ENCODE results near the gene MED12L.

The MED12L gene

DNA sequence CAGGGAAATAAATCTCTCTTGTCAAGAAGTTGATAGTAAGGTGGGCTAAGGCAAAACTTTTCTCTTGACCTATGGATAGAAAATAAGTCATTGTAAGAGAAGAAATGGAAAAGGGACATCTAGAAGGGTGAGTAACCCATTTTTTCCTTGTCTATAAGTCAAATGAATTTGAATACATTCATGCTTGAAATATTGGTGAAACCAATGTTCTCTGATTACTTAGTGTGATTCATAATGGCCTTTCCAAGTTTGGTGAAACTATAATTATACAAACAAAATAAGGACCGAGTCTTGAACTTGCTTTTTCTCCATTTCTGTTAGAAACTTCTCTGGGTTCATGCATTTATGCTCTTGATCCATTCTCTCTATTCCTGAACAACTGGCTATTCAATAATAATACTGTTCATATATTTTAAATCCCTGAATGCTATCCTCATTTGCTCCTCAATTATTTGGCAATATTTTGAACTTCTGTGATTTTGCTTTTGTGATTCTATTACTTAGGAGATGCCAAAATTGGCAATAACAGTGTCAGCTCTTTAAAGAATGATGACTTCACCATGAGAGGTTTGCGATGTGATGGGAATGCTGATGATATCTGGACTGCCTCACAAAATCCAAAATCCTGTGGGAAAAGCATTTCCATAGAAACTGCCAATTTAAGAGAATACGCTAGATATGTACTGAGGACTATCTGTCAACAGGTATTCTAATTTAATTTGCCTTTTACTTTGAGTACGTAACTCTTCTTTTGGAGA lies 286.8 kb downstream of the MED12L start:
- H3K36me3 ChIP-seq (ENCODE audit: control insufficient read depth in 2 of 2, insufficient read depth in 1 of 2, low read length in 2 of 2) = peaks cover 0 to 12% of the 10 kb centered on the region in 2 experiments; a peak in 1 of 3 replicates
- no peak overlapping the region for H3K4me3 ChIP-seq (ENCODE audit: low read depth, low read length)
- H3K9me3 ChIP-seq (ENCODE audit: control insufficient read depth, insufficient read depth, low read depth, low read length) = no peaks in the 10 kb centered on the region
- ChIA-PET CTCF (no interaction called here), POLR2A (no interaction called here)
- no peak overlapping the region for H3K27ac ChIP-seq (ENCODE audit: extremely low read depth, low read depth, low read length)
- no peak for TF ChIP-seq MEIS1 (CRISPR knock-in tag; IDR thresholded peaks at IDR 0.05; ENCODE audit: borderline replicate concordance)
- TF ChIP-seq, protein P1, sequence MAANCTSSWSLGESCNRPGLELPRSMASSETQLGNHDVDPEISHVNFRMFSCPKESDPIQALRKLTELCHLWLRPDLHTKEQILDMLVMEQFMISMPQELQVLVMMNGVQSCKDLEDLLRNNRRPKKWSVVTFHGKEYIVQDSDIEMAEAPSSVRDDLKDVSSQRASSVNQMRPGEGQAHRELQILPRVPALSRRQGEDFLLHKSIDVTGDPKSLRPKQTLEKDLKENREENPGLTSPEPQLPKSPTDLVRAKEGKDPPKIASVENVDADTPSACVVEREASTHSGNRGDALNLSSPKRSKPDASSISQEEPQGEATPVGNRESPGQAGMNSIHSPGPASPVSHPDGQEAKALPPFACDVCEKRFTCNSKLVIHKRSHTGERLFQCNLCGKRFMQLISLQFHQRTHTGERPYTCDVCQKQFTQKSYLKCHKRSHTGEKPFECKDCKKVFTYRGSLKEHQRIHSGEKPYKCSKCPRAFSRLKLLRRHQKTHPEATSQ (tag by site-specific recombination; IDR thresholded peaks at IDR 0.05) = no peak
- TF ChIP-seq SCRT2 (tag by site-specific recombination; IDR thresholded peaks at IDR 0.05) = no peak
- TF ChIP-seq ZNF311 (tag by site-specific recombination; IDR thresholded peaks at IDR 0.05; ENCODE audit: borderline replicate concordance) = no peak
- no peak for TF ChIP-seq ZFP41 (tag by site-specific recombination; IDR thresholded peaks at IDR 0.05; ENCODE audit: borderline replicate concordance)
- no peak for TF ChIP-seq YY1 (tag by site-specific recombination; IDR thresholded peaks at IDR 0.05)
- TF ChIP-seq, protein P2, sequence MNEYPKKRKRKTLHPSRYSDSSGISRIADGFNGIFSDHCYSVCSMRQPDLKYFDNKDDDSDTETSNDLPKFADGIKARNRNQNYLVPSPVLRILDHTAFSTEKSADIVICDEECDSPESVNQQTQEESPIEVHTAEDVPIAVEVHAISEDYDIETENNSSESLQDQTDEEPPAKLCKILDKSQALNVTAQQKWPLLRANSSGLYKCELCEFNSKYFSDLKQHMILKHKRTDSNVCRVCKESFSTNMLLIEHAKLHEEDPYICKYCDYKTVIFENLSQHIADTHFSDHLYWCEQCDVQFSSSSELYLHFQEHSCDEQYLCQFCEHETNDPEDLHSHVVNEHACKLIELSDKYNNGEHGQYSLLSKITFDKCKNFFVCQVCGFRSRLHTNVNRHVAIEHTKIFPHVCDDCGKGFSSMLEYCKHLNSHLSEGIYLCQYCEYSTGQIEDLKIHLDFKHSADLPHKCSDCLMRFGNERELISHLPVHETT (tag by site-specific recombination; IDR thresholded peaks at IDR 0.05) = no peak
- no peak for TF ChIP-seq ZNF2 (tag by site-specific recombination; IDR thresholded peaks at IDR 0.05)
- TF ChIP-seq KLF8 (tag by site-specific recombination; IDR thresholded peaks at IDR 0.05) = no peak
- H3K4me1 ChIP-seq (ENCODE audit: control insufficient read depth, insufficient read depth, low read length) = no peaks in the 10 kb centered on the region

DNA sequence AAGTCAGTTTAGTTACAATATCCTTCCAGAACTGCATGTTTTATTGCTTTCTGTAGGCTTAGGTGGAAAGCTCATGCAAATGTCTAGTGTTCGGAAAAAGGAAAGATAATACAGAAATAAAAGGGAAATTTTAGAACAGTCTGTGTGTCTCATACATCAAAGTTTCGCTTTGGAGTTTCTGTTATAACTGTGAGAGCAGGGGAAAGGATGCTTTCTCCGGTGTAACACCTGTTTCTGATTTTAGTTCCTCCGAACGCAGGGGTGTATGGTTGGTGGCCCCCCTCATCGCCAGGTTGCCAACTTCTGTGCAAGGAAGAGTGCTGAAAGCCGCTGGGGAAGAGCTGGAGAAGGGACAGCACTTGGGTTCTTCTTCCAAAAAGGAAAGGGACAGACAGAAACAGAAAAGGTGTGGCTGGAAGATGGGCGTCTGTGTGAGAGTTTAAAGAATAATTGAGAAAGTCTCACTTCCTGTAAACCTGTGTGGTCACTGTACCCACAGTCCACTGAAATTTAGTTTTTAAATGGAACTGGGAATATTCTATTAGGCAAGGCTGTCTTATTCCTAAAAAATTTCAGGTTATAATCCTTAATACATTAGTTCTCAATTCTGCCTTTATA lies 292.4 kb downstream of the MED12L start:
- CTCF ChIA-PET = interaction anchor here (1.4 to 1.5 kb wide), 2 partner anchors 10 to 150 kb away, joined by 3 to 4 read pairs; no protein-coding TSS in a partner anchor
- H3K36me3 ChIP-seq (ENCODE audit: control insufficient read depth in 2 of 2, insufficient read depth in 1 of 2, low read length in 2 of 2) = peaks cover 0 to 17% of the 10 kb centered on the region in 2 experiments; a peak in 1 of 3 replicates
- POLR2A ChIA-PET = no interaction called here
- TF ChIP-seq ZNF571 (tag by site-specific recombination; IDR thresholded peaks at IDR 0.05) = no peak
- TF ChIP-seq PRDM1 (tag by site-specific recombination; IDR thresholded peaks at IDR 0.05) = peak; percentile 9; the same call in 1 of the 2 replicates
- no peak overlapping the region for H3K4me3 ChIP-seq (ENCODE audit: low read depth, low read length)
- no peaks in the 10 kb centered on the region for H3K9me3 ChIP-seq (ENCODE audit: control insufficient read depth, insufficient read depth, low read depth, low read length)
- no peak overlapping the region for H3K27ac ChIP-seq (ENCODE audit: extremely low read depth, low read depth, low read length)
- no peaks in the 10 kb centered on the region for H3K4me1 ChIP-seq (ENCODE audit: control insufficient read depth, insufficient read depth, low read length)

DNA sequence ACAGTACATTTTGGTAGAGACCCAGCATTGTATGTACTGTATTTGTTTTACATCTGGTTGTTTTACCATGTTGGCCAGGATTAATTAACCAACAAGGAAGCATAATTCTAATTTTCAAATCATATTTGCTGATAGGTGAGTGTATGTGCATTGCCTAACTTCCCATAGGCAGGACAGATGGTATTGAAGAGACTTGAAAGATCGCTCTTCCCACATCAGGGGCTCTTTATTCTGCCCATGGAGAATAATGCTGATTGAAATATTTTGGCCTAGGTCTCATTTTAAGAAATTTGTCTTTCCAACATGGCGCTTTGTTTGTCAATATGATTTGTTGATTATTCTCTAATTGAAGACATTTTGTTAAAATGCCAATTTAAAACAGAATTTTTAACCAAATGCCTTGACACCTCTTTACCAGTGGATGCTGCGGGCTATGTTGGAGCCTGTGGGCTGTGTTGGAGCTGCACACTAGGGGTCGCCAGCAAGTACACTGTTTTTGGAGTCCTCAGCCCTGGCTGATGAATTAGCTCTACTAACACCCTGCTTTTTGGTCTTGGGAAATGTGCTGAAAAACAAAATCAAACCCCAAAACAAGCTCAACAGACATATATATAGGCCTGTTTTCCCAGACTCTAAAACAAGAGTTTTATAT lies 293.7 kb downstream of the MED12L start:
- Histone ChIP-seq H3K4me1 (ENCODE audit: control insufficient read depth, insufficient read depth, low read length) (no peaks in the 10 kb centered on the region), H3K36me3 (ENCODE audit: control insufficient read depth in 2 of 2, insufficient read depth in 1 of 2, low read length in 2 of 2) (peaks cover 0 to 26% of the 10 kb centered on the region in 2 experiments; a peak in 1 of 3 replicates), H3K4me3 (ENCODE audit: low read depth, low read length) (no peak overlapping the region), H3K9me3 (ENCODE audit: control insufficient read depth, insufficient read depth, low read depth, low read length) (no peaks in the 10 kb centered on the region), H3K27ac (ENCODE audit: extremely low read depth, low read depth, low read length) (no peak overlapping the region)
- CTCF ChIA-PET = interaction anchor here (0.6 to 1.4 kb wide), 5 partner anchors 9 to 31 kb away, joined by 3 to 6 read pairs (median 4); no protein-coding TSS in a partner anchor
- no peak for TF ChIP-seq ZNF37A (tag by site-specific recombination; IDR thresholded peaks at IDR 0.05)
- TF ChIP-seq, protein P3, sequence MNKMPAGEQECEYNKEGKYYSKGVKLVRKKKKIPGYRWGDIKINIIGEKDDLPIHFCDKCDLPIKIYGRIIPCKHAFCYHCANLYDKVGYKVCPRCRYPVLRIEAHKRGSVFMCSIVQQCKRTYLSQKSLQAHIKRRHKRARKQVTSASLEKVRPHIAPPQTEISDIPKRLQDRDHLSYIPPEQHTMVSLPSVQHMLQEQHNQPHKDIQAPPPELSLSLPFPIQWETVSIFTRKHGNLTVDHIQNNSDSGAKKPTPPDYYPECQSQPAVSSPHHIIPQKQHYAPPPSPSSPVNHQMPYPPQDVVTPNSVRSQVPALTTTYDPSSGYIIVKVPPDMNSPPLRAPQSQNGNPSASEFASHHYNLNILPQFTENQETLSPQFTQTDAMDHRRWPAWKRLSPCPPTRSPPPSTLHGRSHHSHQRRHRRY (tag by site-specific recombination; IDR thresholded peaks at IDR 0.05) = no peak
- TF ChIP-seq ZNF211 (tag by site-specific recombination; IDR thresholded peaks at IDR 0.05; ENCODE audit: low read depth) = no peak
- TF ChIP-seq ZNF560 (tag by site-specific recombination; IDR thresholded peaks at IDR 0.05; ENCODE audit: borderline replicate concordance) = no peak
- no peak for TF ChIP-seq ZNF24 (tag by site-specific recombination; IDR thresholded peaks at IDR 0.05)
- no peak for TF ChIP-seq KLF16 (tag by site-specific recombination; IDR thresholded peaks at IDR 0.05)
- POLR2A ChIA-PET = no interaction called here

Measured in HEK293 (cell line).